ENCODE data around the gene POLR2M. TPM values are rescaled to one million over a fixed set of nuclear protein-coding genes. Genes with fewer than 3 reads are reported as not detected.

The POLR2M gene
- total RNA-seq, 1 experiment from 2014 or later: 86.2 TPM

DNA sequence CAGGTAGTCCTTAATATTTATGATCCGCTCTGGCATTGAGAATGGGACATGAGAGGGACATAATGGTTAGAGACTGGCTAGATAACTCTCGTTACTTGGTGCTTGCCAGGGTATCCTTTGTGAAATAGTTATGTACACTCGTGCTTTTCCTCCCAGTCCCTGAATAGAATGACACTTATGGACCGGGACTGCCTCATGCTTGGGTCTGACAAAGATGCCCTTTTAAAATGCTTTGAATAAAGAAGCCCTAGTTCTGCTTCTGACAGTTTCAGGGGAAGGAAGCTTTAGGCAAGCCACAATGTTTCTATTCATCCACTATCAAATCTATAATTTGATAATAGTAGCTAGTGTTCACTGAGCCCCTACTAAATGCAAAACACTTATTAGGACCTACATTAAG lies 29.4 kb downstream of the POLR2M start:
- no peak for TF ChIP-seq POLR2A (IDR thresholded peaks at IDR 0.05; ENCODE audit: borderline replicate concordance, extremely low read depth, insufficient read depth, insufficient read length)
- TF ChIP-seq SIN3A (IDR thresholded peaks at IDR 0.05; ENCODE audit: low read depth): no peak
- TF ChIP-seq, protein P1, sequence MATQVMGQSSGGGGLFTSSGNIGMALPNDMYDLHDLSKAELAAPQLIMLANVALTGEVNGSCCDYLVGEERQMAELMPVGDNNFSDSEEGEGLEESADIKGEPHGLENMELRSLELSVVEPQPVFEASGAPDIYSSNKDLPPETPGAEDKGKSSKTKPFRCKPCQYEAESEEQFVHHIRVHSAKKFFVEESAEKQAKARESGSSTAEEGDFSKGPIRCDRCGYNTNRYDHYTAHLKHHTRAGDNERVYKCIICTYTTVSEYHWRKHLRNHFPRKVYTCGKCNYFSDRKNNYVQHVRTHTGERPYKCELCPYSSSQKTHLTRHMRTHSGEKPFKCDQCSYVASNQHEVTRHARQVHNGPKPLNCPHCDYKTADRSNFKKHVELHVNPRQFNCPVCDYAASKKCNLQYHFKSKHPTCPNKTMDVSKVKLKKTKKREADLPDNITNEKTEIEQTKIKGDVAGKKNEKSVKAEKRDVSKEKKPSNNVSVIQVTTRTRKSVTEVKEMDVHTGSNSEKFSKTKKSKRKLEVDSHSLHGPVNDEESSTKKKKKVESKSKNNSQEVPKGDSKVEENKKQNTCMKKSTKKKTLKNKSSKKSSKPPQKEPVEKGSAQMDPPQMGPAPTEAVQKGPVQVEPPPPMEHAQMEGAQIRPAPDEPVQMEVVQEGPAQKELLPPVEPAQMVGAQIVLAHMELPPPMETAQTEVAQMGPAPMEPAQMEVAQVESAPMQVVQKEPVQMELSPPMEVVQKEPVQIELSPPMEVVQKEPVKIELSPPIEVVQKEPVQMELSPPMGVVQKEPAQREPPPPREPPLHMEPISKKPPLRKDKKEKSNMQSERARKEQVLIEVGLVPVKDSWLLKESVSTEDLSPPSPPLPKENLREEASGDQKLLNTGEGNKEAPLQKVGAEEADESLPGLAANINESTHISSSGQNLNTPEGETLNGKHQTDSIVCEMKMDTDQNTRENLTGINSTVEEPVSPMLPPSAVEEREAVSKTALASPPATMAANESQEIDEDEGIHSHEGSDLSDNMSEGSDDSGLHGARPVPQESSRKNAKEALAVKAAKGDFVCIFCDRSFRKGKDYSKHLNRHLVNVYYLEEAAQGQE (IDR thresholded peaks at IDR 0.05; ENCODE audit: low read depth): no peak
- TF ChIP-seq FOSL1 (IDR thresholded peaks at IDR 0.05; ENCODE audit: low read depth): no peak
- TF ChIP-seq, protein P2, sequence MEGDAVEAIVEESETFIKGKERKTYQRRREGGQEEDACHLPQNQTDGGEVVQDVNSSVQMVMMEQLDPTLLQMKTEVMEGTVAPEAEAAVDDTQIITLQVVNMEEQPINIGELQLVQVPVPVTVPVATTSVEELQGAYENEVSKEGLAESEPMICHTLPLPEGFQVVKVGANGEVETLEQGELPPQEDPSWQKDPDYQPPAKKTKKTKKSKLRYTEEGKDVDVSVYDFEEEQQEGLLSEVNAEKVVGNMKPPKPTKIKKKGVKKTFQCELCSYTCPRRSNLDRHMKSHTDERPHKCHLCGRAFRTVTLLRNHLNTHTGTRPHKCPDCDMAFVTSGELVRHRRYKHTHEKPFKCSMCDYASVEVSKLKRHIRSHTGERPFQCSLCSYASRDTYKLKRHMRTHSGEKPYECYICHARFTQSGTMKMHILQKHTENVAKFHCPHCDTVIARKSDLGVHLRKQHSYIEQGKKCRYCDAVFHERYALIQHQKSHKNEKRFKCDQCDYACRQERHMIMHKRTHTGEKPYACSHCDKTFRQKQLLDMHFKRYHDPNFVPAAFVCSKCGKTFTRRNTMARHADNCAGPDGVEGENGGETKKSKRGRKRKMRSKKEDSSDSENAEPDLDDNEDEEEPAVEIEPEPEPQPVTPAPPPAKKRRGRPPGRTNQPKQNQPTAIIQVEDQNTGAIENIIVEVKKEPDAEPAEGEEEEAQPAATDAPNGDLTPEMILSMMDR (IDR thresholded peaks at IDR 0.05 in 2 of 3, conservative IDR thresholded peaks at IDR 0.05 in 1 of 3; ENCODE audit: borderline replicate concordance in 1 of 3, insufficient read depth in 1 of 3, low read depth in 2 of 3, low read length in 2 of 3): no peak
- TF ChIP-seq EZH2 (IDR thresholded peaks at IDR 0.05): no peak
- TF ChIP-seq CEBPB (IDR thresholded peaks at IDR 0.05; ENCODE audit: low read depth): no peak
- no peak for TF ChIP-seq SP1 (IDR thresholded peaks at IDR 0.05; ENCODE audit: low read depth)
- no peak for TF ChIP-seq EGR1 (IDR thresholded peaks at IDR 0.05; ENCODE audit: low read depth)
- no peak for TF ChIP-seq RAD21 (IDR thresholded peaks at IDR 0.05; ENCODE audit: low read depth)
- no peak for TF ChIP-seq SRF (IDR thresholded peaks at IDR 0.05; ENCODE audit: low read depth)
- TF ChIP-seq EZH2phosphoT487 (IDR thresholded peaks at IDR 0.05; ENCODE audit: borderline replicate concordance): no peak
- TF ChIP-seq CBX3 (IDR thresholded peaks at IDR 0.05; ENCODE audit: low read depth): no peak
- no peak for TF ChIP-seq ZNF274 (IDR thresholded peaks at IDR 0.05; ENCODE audit: low read depth, low read length)
- RAD21 ChIA-PET (ENCODE audit: low non-redundant PET in 1 of 2, low total read pairs in 2 of 2, uncharacterized antibody in 2 of 2, unreplicated experiment in 2 of 2): no interaction called here

More for the DNA sequence above, 29.4 kb downstream of the POLR2M start:
- Histone ChIP-seq H4K20me1 (ENCODE audit: insufficient read depth) (no peaks in the 10 kb centered on the region), H3K9ac (ENCODE audit: low read length) (no peak overlapping the region), H3K27ac (ENCODE audit: low read depth, low read length) (no peak overlapping the region), H3K79me2 (ENCODE audit: insufficient read depth, low read length) (no peaks in the 10 kb centered on the region), H3K4me3 (replicated peaks in 1 of 2; ENCODE audit: low read depth in 1 of 2, low read length in 2 of 2) (no peak overlapping the region), H2AFZ (ENCODE audit: low read depth, low read length, poor library complexity, severe bottlenecking) (no peak overlapping the region), H3K9me3 (ENCODE audit: control insufficient read depth in 1 of 2, insufficient read depth in 1 of 2, low read depth in 1 of 2, low read length in 2 of 2) (peaks cover 0 to 6% of the 10 kb centered on the region in 2 experiments; a peak in 1 of 4 replicates), H3K27me3 (ENCODE audit: insufficient read depth, low read length) (no peaks in the 10 kb centered on the region), H3K9me2 (ENCODE audit: insufficient read depth) (no peaks in the 10 kb centered on the region), H3K36me3 (ENCODE audit: control insufficient read depth in 1 of 2, insufficient read depth in 2 of 2, low read length in 2 of 2) (no peaks in the 10 kb centered on the region), H3K4me1 (ENCODE audit: control insufficient read depth in 1 of 2, insufficient read depth in 2 of 2, low read length in 2 of 2) (peaks cover 4% of the 10 kb centered on the region in 2 experiments; a peak in 3 of 4 replicates), H3K4me2 (ENCODE audit: low read length) (no peak overlapping the region)
- ATAC-seq: no peak
- CTCF ChIA-PET: interaction anchor here (1.1 kb wide), 1 partner anchor 125 kb away, joined by 3 read pairs; no protein-coding TSS in a partner anchor
- no TSS peak for BruUV-seq (replicated peaks)
- POLR2A ChIA-PET: no interaction called here
- intact Hi-C loops (cut with micrococcal nuclease): no loop called here
- no peak for DNase-seq (ENCODE audit: low read depth, low spot score)

All from HCT116 (cell line).